Measurements from ENCODE around the gene ARHGAP21. TPM values are rescaled to one million over a fixed set of nuclear protein-coding genes. Genes with fewer than 3 reads are reported as not detected.
A peak's percentile ranks its signal among the peaks of the same experiment; 100 is the strongest.

ARHGAP21 gene
- total and polyA plus RNA-seq, 9 of the 15 experiments (the other 6 are each of a cell fraction or from before 2014, with no cell fraction given), result 13.6 to 145 (median 60.8) TPM

- H3K27ac ChIP-seq (ENCODE audit: extremely low read depth, low read depth, low read length), result peak overlapping the region; percentile 92
- 0% methylated on average over 13 of the region's 19 CpGs for WGBS (ENCODE audit: insufficient coverage, low coverage, missing lambda C conversion rate)
- DNase-seq (ENCODE audit: extremely low read depth in 1 of 4, low spot score in 3 of 4), result peak in 1 of 4 experiments; percentile 40
- POLR2A ChIA-PET, result interaction anchor here (0.6 to 2.0 kb wide), 5 partner anchors 12 to 220 kb away, joined by 3 to 11 read pairs (median 4); no protein-coding TSS in a partner anchor
- peak overlapping the region; percentile 86 to 96 for H3K9ac ChIP-seq (ENCODE audit: insufficient read depth in 1 of 2, low read depth in 2 of 2, low read length in 2 of 2)
- peak overlapping the region; percentile 81 for H3K4me3 ChIP-seq
- H4K20me1 ChIP-seq (replicated peaks; ENCODE audit: control insufficient read depth, insufficient read depth, low read length), result peaks cover 20% of the 10 kb centered on the region; the same call in 1 of the 2 replicates
- peaks cover 22 to 30% of the 10 kb centered on the region in 2 experiments; a peak in 4 of 5 replicates for H3K4me1 ChIP-seq (replicated peaks in 1 of 2; ENCODE audit: control insufficient read depth in 2 of 2, insufficient read depth in 2 of 2, low read length in 2 of 2)
- peaks cover 59% of the 10 kb centered on the region for H3K79me2 ChIP-seq (ENCODE audit: control insufficient read depth, insufficient read depth, low read length)
- in situ Hi-C loops (cut with MboI) (no loop called here), intact Hi-C loops (cut with micrococcal nuclease) (loop anchor here (5.0 to 10.0 kb wide), 2 partner anchors 200 to 293 kb away; partner anchors contain the start of genes ENKUR and THNSL1)
- no peaks in the 10 kb centered on the region for H3K9me3 ChIP-seq (replicated peaks; ENCODE audit: control insufficient read depth, insufficient read depth, low read depth, low read length)
- H3K4me2 ChIP-seq (ENCODE audit: insufficient read depth, low read length), result peak overlapping the region; percentile 93
- peak overlapping the region; percentile 51; the same call in 1 of the 2 replicates for H2AFZ ChIP-seq (ENCODE audit: low read depth, low read length)
- peak; percentile 42 for FAIRE-seq
- TSS peak; percentile 37 for BruUV-seq (replicated peaks)
- H3K27me3 ChIP-seq (ENCODE audit: control insufficient read depth in 2 of 2, insufficient read depth in 2 of 2, low read length in 2 of 2), result no peaks in the 10 kb centered on the region
- no peaks in the 10 kb centered on the region for H3K9me1 ChIP-seq (ENCODE audit: control insufficient read depth, insufficient read depth, low read length)
- H3K36me3 ChIP-seq (ENCODE audit: control insufficient read depth, insufficient read depth, low read length), result peaks cover 31% of the 10 kb centered on the region
- CTCF ChIA-PET (ENCODE audit: low intra/inter-chr PET ratio), result interaction anchor here (0.6 kb wide), 1 partner anchor 129 kb away, joined by 5 read pairs; no protein-coding TSS in a partner anchor
- ATAC-seq, result no peak
- TF ChIP-seq ATF4 (CRISPR knock-in tag; IDR thresholded peaks at IDR 0.05) (no peak), NKRF (IDR thresholded peaks at IDR 0.05; ENCODE audit: borderline replicate concordance) (peak; percentile 31; the same call in 1 of the 2 replicates), MNT (conservative IDR thresholded peaks at IDR 0.05) (peak; percentile 29 to 47; a peak in 3 of 4 replicates), SMARCE1 (IDR thresholded peaks at IDR 0.05) (0 out of 2 replicates have a peak, but pooled peaks have one; percentile 21), RBM15 (IDR thresholded peaks at IDR 0.05; ENCODE audit: insufficient read depth, low read length) (no peak), ZNF639 (CRISPR knock-in tag; conservative IDR thresholded peaks at IDR 0.05 in 1 of 2, IDR thresholded peaks at IDR 0.05 in 1 of 2) (peak in 1 of 2 experiments; percentile 10; a peak in 1 of 4 replicates), NR2C2 (CRISPR knock-in tag; IDR thresholded peaks at IDR 0.05) (no peak), NR2C2 (tag; IDR thresholded peaks at IDR 0.05) (peak; percentile 84), TFAP4 (CRISPR knock-in tag; IDR thresholded peaks at IDR 0.05; ENCODE audit: borderline replicate concordance) (0 out of 2 replicates have a peak, but pooled peaks have one; percentile 30), HDAC1 (IDR thresholded peaks at IDR 0.05) (0 out of 4 replicates have a peak, but pooled peaks of 1 of the 2 experiments have one; percentile 17), CCNT2 (IDR thresholded peaks at IDR 0.05; ENCODE audit: borderline replicate concordance, extremely low read depth, insufficient read length, low read depth, low read length) (no peak), POLR2AphosphoS5 (IDR thresholded peaks at IDR 0.05; ENCODE audit: control insufficient read depth, insufficient read depth, low read depth, low read length) (peak; percentile 2; the same call in 1 of the 2 replicates)
Measured at GRCh38 chr10:24722131-24722675, 1.5 kb downstream of the ARHGAP21 start.
